Esophagus muscularis mucosa (tissue), 4 donors: ENCODE results near the gene ZFYVE27. TPM values are rescaled to one million over a fixed set of nuclear protein-coding genes. Genes with fewer than 3 reads are reported as not detected.

ENCODE experiments used
- DNase-seq: peaks from one replicate; pipeline ENCODE4 v3.0.0-alpha.2; 2017; ENCODE audit errors: extremely low spot score
- H3K27ac ChIP-seq, 4 donors: fragments of 200-600 bp; sonication (generic); replicated peaks in 1 of 4; 1 replicate in 3 of 4; 2 replicates in 1 of 4; pipeline ENCODE4 v1.5.1; 2016 to 2019; ENCODE audit warnings: mild to moderate bottlenecking in 1 of 4
- H3K27me3 ChIP-seq, 4 donors: fragments of 200-600 bp; sonication (generic); one replicate each; pipeline versions ENCODE4 v1.5.1 to v1.6.0; 2016 to 2019
- H3K36me3 ChIP-seq, 4 donors: fragments of 200-600 bp; sonication (generic); one replicate each; pipeline ENCODE4 v1.5.1; 2016 to 2019
- H3K4me1 ChIP-seq, 4 donors: fragments of 200-600 bp; sonication (generic); one replicate each; pipeline ENCODE4 v1.5.1; 2016 to 2019
- H3K4me3 ChIP-seq, 4 donors: fragments of 200-600 bp; sonication (generic); 1 replicate in 2 of 4; 2 replicates in 2 of 4; pipeline ENCODE4 v1.5.1; 2016 to 2019; ENCODE audit warnings: mild to moderate bottlenecking in 4 of 4, moderate library complexity in 1 of 4
- H3K9me3 ChIP-seq, 4 donors: fragments of 200-600 bp; sonication (generic); 1 replicate in 3 of 4; 2 replicates in 1 of 4; pipeline ENCODE4 v1.5.1; 2016 to 2019
- CTCF ChIP-seq, 3 experiments: fragments of 200-600 bp in 2 of 3; fragments of 450-650 bp in 1 of 3; sonication (generic) in 2 of 3; IDR thresholded peaks; one replicate each; pipeline ENCODE4 v1.5.1; 2017 to 2019; ENCODE audit warnings: antibody characterized with exemption in 3 of 3, mild to moderate bottlenecking in 2 of 3, moderate library complexity in 1 of 3
- EP300 ChIP-seq: sonication (generic); formaldehyde crosslinking; IDR thresholded peaks from one replicate; pipeline ENCODE4 v1.6.1; 2017; ENCODE audit warnings: antibody characterized with exemption
- POLR2A ChIP-seq: fragments of 450-650 bp; IDR thresholded peaks from one replicate; pipeline ENCODE4 v1.6.1; 2017; ENCODE audit warnings: antibody characterized with exemption, moderate library complexity, mild to moderate bottlenecking, low read depth
- POLR2AphosphoS5 ChIP-seq, 2 donors: sonication (generic); formaldehyde crosslinking; IDR thresholded peaks; one replicate each; pipeline ENCODE4 v1.6.1; 2017; ENCODE audit warnings: antibody characterized with exemption in 2 of 2
- WGBS: methylation state at CpG from one replicate; pipeline ENCODE4 v1.1.5; 2018; 5-methylcytosine and 5-hydroxymethylcytosine counted together
- intact Hi-C: fragments of 100-400 bp; cut with DNase I; formaldehyde crosslinking; loops from one replicate; pipeline ENCODE4 v1.15.1; 2023
- total RNA-seq, 4 donors: library from RNA; depleted of rRNA; stranded (reverse); fragments of >200 nt; gene quantifications; one replicate each; pipeline versions ENCODE4 v1.1.0 to v1.2.1, GENCODE V29; 2016

ZFYVE27 gene
- total RNA-seq, 4 donors from 2014 or later, result 7.1 to 17.2 (median 16.0) TPM

GRCh38 chr10:97774811-97775294 lies 37.9 kb downstream of the ZFYVE27 start:
- H3K36me3 ChIP-seq, result no peaks in the 10 kb centered on the region
- H3K27me3 ChIP-seq, result peaks cover 0 to 50% (median 13%) of the 10 kb centered on the region in 4 donors
- no peak for DNase-seq
- no peaks in the 10 kb centered on the region for H3K9me3 ChIP-seq
- no peak for TF ChIP-seq CTCF (IDR thresholded peaks at IDR 0.05)
- H3K4me1 ChIP-seq, result peaks cover 0 to 15% (median 11%) of the 10 kb centered on the region in 4 donors
- intact Hi-C loops, result no loop called here
- WGBS, result 61% methylated on average over 6 of the region's 10 CpGs
- H3K4me3 ChIP-seq, result no peak overlapping the region
- H3K27ac ChIP-seq, result no peak overlapping the region

DNA sequence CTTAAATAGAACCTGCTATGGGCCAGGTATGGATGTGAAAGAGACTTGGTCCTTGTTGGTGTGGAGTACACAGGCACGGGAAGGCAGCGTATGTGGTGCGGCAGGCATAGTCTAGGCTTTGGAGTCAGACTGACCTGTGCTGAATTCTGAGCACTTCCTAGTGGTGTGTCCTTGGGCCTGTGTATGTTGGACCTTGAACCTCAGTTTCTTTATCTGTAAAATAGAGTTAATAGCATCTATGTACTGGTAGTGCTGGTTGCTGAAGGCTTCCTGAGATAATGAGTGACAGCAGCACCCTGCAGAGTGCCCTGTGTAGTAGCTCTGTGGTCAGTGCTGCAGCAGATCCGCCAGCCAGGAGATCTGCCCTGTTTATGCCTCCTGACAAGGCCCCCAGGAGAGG lies 40.2 kb downstream of the ZFYVE27 start:
- Histone ChIP-seq H3K9me3 (no peaks in the 10 kb centered on the region), H3K4me1 (peaks cover 13 to 22% (median 17%) of the 10 kb centered on the region in 4 donors), H3K27ac (no peak overlapping the region), H3K4me3 (no peak overlapping the region), H3K27me3 (peaks cover 0 to 27% (median 0%) of the 10 kb centered on the region in 4 donors), H3K36me3 (no peaks in the 10 kb centered on the region)
- WGBS, result 87% methylated on average over 4 of the region's 4 CpGs
- no peak for DNase-seq
- intact Hi-C loops, result no loop called here
- TF ChIP-seq POLR2AphosphoS5 (IDR thresholded peaks at IDR 0.05) (no peak), POLR2A (no peak)

DNA sequence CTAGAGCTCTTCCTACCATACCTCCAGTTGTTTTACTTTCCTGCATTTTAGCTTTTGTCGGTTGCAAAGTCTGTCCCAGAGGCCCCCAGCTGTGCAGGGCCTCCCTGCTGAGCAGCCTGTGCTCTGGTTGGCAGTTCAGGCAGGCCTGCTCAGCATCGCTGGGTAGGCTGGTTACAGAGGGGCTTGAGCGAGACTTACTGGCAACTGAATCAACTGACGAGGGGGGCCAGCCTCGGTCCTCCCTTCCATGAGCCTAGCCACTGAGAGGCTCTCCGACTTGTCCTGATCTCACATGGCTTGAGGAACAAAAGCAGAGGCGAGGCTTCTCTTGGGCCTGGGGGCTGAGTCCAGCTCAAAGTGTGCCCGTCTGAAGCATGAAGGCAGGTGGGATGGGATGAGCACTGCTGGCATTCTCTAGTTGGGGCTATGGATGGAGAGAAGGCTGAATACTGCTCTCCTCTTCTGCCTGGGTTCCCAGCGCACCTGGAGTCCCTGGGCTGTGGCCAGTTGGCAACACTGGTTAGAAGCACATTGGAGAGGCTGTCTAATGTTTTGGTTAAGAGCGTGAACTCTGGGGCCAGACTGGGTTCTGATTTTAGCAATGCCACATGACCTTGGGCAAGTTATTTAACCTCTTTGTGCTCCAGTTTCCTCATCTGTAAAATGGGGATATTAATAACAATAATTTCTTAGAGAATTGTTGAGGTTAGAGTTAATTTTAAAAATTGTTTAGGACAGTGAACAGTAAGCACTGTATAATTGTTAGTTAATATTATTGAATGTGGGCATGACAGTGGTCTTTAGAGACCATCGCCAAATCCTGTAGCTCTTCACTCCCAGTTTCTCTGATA lies 41.7 kb downstream of the ZFYVE27 start:
- Histone ChIP-seq H3K9me3 (no peaks in the 10 kb centered on the region), H3K27me3 (peaks cover 0 to 11% (median 0%) of the 10 kb centered on the region in 4 donors), H3K4me3 (no peak overlapping the region), H3K4me1 (peaks cover 15 to 25% (median 18%) of the 10 kb centered on the region in 4 donors), H3K36me3 (no peaks in the 10 kb centered on the region), H3K27ac (no peak overlapping the region)
- TF ChIP-seq POLR2A (no peak), CTCF (IDR thresholded peaks at IDR 0.05) (no peak), EP300 (no peak), POLR2AphosphoS5 (IDR thresholded peaks at IDR 0.05) (no peak)
- intact Hi-C loops, result no loop called here
- WGBS, result 88% methylated on average over 3 of the region's 11 CpGs
- DNase-seq, result no peak

- H3K36me3 ChIP-seq, result no peaks in the 10 kb centered on the region
- H3K9me3 ChIP-seq, result no peaks in the 10 kb centered on the region
- peaks cover 0 to 6% (median 0%) of the 10 kb centered on the region in 4 donors for H3K27me3 ChIP-seq
- peaks cover 15 to 25% (median 18%) of the 10 kb centered on the region in 4 donors for H3K4me1 ChIP-seq
- no peak overlapping the region for H3K4me3 ChIP-seq
- DNase-seq, result no peak
- TF ChIP-seq POLR2A (no peak), POLR2AphosphoS5 (IDR thresholded peaks at IDR 0.05) (no peak), EP300 (no peak), CTCF (IDR thresholded peaks at IDR 0.05) (no peak)
- no peak overlapping the region for H3K27ac ChIP-seq
- whole genome bisulfite sequencing, result 69% methylated on average over 4 of the region's 4 CpGs
- intact Hi-C loops, result no loop called here
Observed at GRCh38 chr10:97779492-97779891, 42.6 kb downstream of the ZFYVE27 start.

- H3K27me3 ChIP-seq, result peaks cover 0 to 2% (median 0%) of the 10 kb centered on the region in 4 donors
- peaks cover 15 to 25% (median 18%) of the 10 kb centered on the region in 4 donors for H3K4me1 ChIP-seq
- TF ChIP-seq POLR2A (no peak), CTCF (IDR thresholded peaks at IDR 0.05) (no peak), EP300 (no peak), POLR2AphosphoS5 (IDR thresholded peaks at IDR 0.05) (no peak)
- DNase-seq, result no peak
- intact Hi-C loops, result no loop called here
- no peak overlapping the region for H3K27ac ChIP-seq
- H3K36me3 ChIP-seq, result no peaks in the 10 kb centered on the region
- H3K4me3 ChIP-seq, result no peak overlapping the region
- WGBS, result 88% methylated on average over 2 of the region's 3 CpGs
- no peaks in the 10 kb centered on the region for H3K9me3 ChIP-seq
Observed at GRCh38 chr10:97779975-97780374, 43.0 kb downstream of the ZFYVE27 start.
